Body of pancreas (tissue), 4 donors: ENCODE results near the gene CPXM1.

ENCODE experiments used
- POLR2A ChIP-seq, 3 donors: fragments of 450-650 bp; IDR thresholded peaks; one replicate each; pipeline ENCODE4 v1.6.1; 2016; ENCODE audit warnings: antibody characterized with exemption in 3 of 3, mild to moderate bottlenecking in 2 of 3
- TF ChIP-seq, protein P1 (sequence below), 7 experiments: fragments of 450-650 bp in 4 of 7; fragments of 200-600 bp in 3 of 7; sonication (generic) in 3 of 7; IDR thresholded peaks; one replicate each; pipeline ENCODE4 v1.5.1; 2016 to 2019; ENCODE audit warnings: antibody characterized with exemption in 7 of 7

DNA sequence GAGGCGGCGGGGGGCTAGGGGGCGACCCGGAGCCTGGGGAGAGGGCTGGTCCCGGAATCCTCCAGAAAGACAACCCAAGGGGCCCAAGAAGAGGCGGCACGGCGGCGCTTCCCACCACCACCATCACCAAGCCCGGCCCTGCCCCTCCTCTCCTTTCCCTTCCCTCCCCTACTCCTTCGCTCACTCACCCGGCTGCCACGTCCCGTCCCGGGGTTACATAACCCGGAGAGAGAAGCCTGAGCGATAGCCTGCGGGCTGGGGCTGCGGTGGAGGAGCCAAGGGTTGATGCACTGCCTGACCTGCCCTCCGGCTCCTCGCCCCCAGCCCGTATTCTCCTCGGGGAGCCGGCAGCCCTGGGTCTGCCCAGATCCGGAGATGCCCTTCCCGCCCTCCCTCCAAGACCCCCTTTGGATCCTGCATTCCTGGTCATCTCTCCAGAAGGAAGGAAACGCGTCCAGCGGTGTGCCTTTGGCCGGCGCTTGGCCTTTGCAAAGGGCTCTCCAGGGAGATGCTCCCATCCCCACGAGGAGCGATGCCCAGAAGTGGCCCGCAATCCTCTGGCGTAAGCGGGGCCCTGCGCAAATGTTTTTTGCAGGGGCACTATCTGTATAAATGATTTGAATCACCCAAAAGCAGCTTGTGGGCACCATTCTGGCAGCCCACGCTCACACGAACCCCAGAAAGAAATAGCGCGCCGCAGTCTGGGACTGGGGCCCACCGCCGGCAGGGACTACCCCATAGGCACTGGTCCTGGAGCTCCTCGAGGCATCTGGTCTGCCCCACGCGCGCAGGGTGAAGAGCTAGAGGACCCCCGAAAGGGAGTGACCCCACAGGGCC lies 4.6 kb upstream of the CPXM1 start:
- no peak for TF ChIP-seq POLR2A (IDR thresholded peaks at IDR 0.05)
- TF ChIP-seq, protein P1, sequence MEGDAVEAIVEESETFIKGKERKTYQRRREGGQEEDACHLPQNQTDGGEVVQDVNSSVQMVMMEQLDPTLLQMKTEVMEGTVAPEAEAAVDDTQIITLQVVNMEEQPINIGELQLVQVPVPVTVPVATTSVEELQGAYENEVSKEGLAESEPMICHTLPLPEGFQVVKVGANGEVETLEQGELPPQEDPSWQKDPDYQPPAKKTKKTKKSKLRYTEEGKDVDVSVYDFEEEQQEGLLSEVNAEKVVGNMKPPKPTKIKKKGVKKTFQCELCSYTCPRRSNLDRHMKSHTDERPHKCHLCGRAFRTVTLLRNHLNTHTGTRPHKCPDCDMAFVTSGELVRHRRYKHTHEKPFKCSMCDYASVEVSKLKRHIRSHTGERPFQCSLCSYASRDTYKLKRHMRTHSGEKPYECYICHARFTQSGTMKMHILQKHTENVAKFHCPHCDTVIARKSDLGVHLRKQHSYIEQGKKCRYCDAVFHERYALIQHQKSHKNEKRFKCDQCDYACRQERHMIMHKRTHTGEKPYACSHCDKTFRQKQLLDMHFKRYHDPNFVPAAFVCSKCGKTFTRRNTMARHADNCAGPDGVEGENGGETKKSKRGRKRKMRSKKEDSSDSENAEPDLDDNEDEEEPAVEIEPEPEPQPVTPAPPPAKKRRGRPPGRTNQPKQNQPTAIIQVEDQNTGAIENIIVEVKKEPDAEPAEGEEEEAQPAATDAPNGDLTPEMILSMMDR (IDR thresholded peaks at IDR 0.05) = no peak
